A673 (cell line): ENCODE data around the gene GGT5.

Source experiments
- EZH2 ChIP-seq: fragments of 200-600 bp; sonication (generic); IDR thresholded peaks from 2 replicates; pipeline ENCODE4 v1.6.1; 2017; ENCODE audit warnings: borderline replicate concordance, low read depth, mild to moderate bottlenecking, mixed read lengths, antibody characterized with exemption, low read length; ENCODE audit not compliant: poor library complexity, severe bottlenecking
- TF ChIP-seq, protein P1 (sequence below): fragments of 300-800, 200-600 bp; sonication (generic); conservative IDR thresholded peaks from 2 replicates; pipeline ENCODE4 v1.5.1; 2017; ENCODE audit warnings: low read depth, mild to moderate bottlenecking, antibody characterized with exemption, low read length, moderate library complexity, mixed read lengths

GRCh38 chr22:24236656-24237055 is 8.2 kb downstream of the GGT5 start:
- TF ChIP-seq, protein P1, sequence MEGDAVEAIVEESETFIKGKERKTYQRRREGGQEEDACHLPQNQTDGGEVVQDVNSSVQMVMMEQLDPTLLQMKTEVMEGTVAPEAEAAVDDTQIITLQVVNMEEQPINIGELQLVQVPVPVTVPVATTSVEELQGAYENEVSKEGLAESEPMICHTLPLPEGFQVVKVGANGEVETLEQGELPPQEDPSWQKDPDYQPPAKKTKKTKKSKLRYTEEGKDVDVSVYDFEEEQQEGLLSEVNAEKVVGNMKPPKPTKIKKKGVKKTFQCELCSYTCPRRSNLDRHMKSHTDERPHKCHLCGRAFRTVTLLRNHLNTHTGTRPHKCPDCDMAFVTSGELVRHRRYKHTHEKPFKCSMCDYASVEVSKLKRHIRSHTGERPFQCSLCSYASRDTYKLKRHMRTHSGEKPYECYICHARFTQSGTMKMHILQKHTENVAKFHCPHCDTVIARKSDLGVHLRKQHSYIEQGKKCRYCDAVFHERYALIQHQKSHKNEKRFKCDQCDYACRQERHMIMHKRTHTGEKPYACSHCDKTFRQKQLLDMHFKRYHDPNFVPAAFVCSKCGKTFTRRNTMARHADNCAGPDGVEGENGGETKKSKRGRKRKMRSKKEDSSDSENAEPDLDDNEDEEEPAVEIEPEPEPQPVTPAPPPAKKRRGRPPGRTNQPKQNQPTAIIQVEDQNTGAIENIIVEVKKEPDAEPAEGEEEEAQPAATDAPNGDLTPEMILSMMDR = no peak
- no peak for TF ChIP-seq EZH2
